Measurements from ENCODE around the gene CCT5.
"Not testable (repeated sequence)": the region's sequence is repeated elsewhere in the genome, so short reads cannot be mapped to it uniquely, and the experiment has no call there.

CCT5 gene

GRCh38 chr5:10246761-10247160 lies 3.3 kb upstream of the CCT5 start:
- no peak for DNase-seq (ENCODE audit: low spot score)

GRCh38 chr5:10247217-10247616 lies 2.9 kb upstream of the CCT5 start:
- DNase-seq (ENCODE audit: low spot score), result not testable (repeated sequence)

GRCh38 chr5:10248378-10249260 lies 1.5 kb upstream of the CCT5 start:
- DNase-seq (ENCODE audit: low spot score), result no peak

- DNase-seq (ENCODE audit: low spot score), result no peak
Observed at GRCh38 chr5:10250806-10251276, 761 bp downstream of the CCT5 start.

- DNase-seq (ENCODE audit: low spot score), result no peak
Observed at GRCh38 chr5:10251405-10251804, 1.3 kb downstream of the CCT5 start.

GRCh38 chr5:10253390-10253789 lies 3.3 kb downstream of the CCT5 start:
- DNase-seq (ENCODE audit: low spot score), result no peak

GRCh38 chr5:10254686-10255085 lies 4.6 kb downstream of the CCT5 start:
- DNase-seq (ENCODE audit: low spot score), result no peak

- no peak for DNase-seq (ENCODE audit: low spot score)
Observed at GRCh38 chr5:10257870-10258269, 7.8 kb downstream of the CCT5 start.

GRCh38 chr5:10259899-10260298 lies 9.8 kb downstream of the CCT5 start:
- no peak for DNase-seq (ENCODE audit: low spot score)

- DNase-seq (ENCODE audit: low spot score), result no peak
Observed at GRCh38 chr5:10261065-10261464, 11.0 kb downstream of the CCT5 start.

GRCh38 chr5:10262121-10262774 lies 12.2 kb downstream of the CCT5 start:
- DNase-seq (ENCODE audit: low spot score), result no peak

- no peak for DNase-seq (ENCODE audit: low spot score)
Observed at GRCh38 chr5:10262995-10263394, 12.9 kb downstream of the CCT5 start.

- no peak for DNase-seq (ENCODE audit: low spot score)
Observed at GRCh38 chr5:10264604-10265003, 14.5 kb downstream of the CCT5 start.

GRCh38 chr5:10265245-10266109 lies 15.4 kb downstream of the CCT5 start:
- no peak for DNase-seq (ENCODE audit: low spot score)

- DNase-seq (ENCODE audit: low spot score), result no peak
Observed at GRCh38 chr5:10266137-10266536, 16.1 kb downstream of the CCT5 start.

GRCh38 chr5:10266839-10267238 lies 16.8 kb downstream of the CCT5 start:
- DNase-seq (ENCODE audit: low spot score), result no peak

- DNase-seq (ENCODE audit: low spot score), result no peak
Observed at GRCh38 chr5:10268100-10268499, 18.0 kb downstream of the CCT5 start.

- no peak for DNase-seq (ENCODE audit: low spot score)
Observed at GRCh38 chr5:10272053-10272874, 22.2 kb downstream of the CCT5 start.

- DNase-seq (ENCODE audit: low spot score), result not testable (repeated sequence)
Observed at GRCh38 chr5:10272875-10273209, 22.8 kb downstream of the CCT5 start.

- DNase-seq (ENCODE audit: low spot score), result no peak
Observed at GRCh38 chr5:10275460-10275859, 25.4 kb downstream of the CCT5 start.

GRCh38 chr5:10275991-10276390 lies 25.9 kb downstream of the CCT5 start:
- DNase-seq (ENCODE audit: low spot score), result no peak

- DNase-seq (ENCODE audit: low spot score), result no peak
Observed at GRCh38 chr5:10276691-10277090, 26.6 kb downstream of the CCT5 start.

All from Ammon's horn (tissue), 1 donor.